ENCODE results near the gene CAPZA2. TPM values are rescaled to one million over a fixed set of nuclear protein-coding genes. Genes with fewer than 3 reads are reported as not detected.
"Not testable (repeated sequence)": the region's sequence is repeated elsewhere in the genome, so short reads cannot be mapped to it uniquely, and the experiment has no call there.

Gene CAPZA2
- 126 and 214 TPM in 2 replicates for total RNA-seq (2014; rRNA removed; shearing (Covaris generic))

GRCh38 chr7:116862234-116862950 lies at the start of gene CAPZA2:
Gene CAPZA2, plus strand, starts transcription at chr7:116862587. Its CDS starts 25 bp downstream, at chr7:116862612.
- peak; percentile 89 for DNase-seq (ENCODE audit: low read depth)

GRCh38 chr7:116812860-116813259 lies 49.5 kb upstream of the CAPZA2 start:
- DNase-seq (ENCODE audit: low read depth) = no peak

- not testable (repeated sequence) for DNase-seq (ENCODE audit: low read depth)
Measured at GRCh38 chr7:116813371-116813770, 49.0 kb upstream of the CAPZA2 start.

GRCh38 chr7:116815041-116815440 lies 47.3 kb upstream of the CAPZA2 start:
- DNase-seq (ENCODE audit: low read depth) = no peak

GRCh38 chr7:116820149-116820548 lies 42.2 kb upstream of the CAPZA2 start:
- no peak for DNase-seq (ENCODE audit: low read depth)

GRCh38 chr7:116821647-116822046 lies 40.7 kb upstream of the CAPZA2 start:
- DNase-seq (ENCODE audit: low read depth) = not testable (repeated sequence)

GRCh38 chr7:116824449-116824848 lies 37.9 kb upstream of the CAPZA2 start:
- no peak for DNase-seq (ENCODE audit: low read depth)

GRCh38 chr7:116828281-116828680 lies 34.1 kb upstream of the CAPZA2 start:
- DNase-seq (ENCODE audit: low read depth) = no peak

GRCh38 chr7:116829041-116829440 lies 33.3 kb upstream of the CAPZA2 start:
- no peak for DNase-seq (ENCODE audit: low read depth)

- DNase-seq (ENCODE audit: low read depth) = no peak
Measured at GRCh38 chr7:116829493-116829892, 32.9 kb upstream of the CAPZA2 start.

GRCh38 chr7:116832692-116833091 lies 29.7 kb upstream of the CAPZA2 start:
- DNase-seq (ENCODE audit: low read depth) = no peak

GRCh38 chr7:116834815-116835504 lies 27.4 kb upstream of the CAPZA2 start:
- DNase-seq (ENCODE audit: low read depth) = peak; percentile 68

- DNase-seq (ENCODE audit: low read depth) = no peak
Measured at GRCh38 chr7:116836048-116836447, 26.3 kb upstream of the CAPZA2 start.

GRCh38 chr7:116836911-116837310 lies 25.5 kb upstream of the CAPZA2 start:
- DNase-seq (ENCODE audit: low read depth) = peak; percentile 54

GRCh38 chr7:116837586-116837985 lies 24.8 kb upstream of the CAPZA2 start:
- DNase-seq (ENCODE audit: low read depth) = no peak

- DNase-seq (ENCODE audit: low read depth) = no peak
Measured at GRCh38 chr7:116840256-116840655, 22.1 kb upstream of the CAPZA2 start.

GRCh38 chr7:116842371-116842770 lies 20.0 kb upstream of the CAPZA2 start:
- DNase-seq (ENCODE audit: low read depth) = no peak

- no peak for DNase-seq (ENCODE audit: low read depth)
Measured at GRCh38 chr7:116843378-116843777, 19.0 kb upstream of the CAPZA2 start.

- DNase-seq (ENCODE audit: low read depth) = no peak
Measured at GRCh38 chr7:116851175-116851574, 11.2 kb upstream of the CAPZA2 start.

- DNase-seq (ENCODE audit: low read depth) = no peak
Measured at GRCh38 chr7:116851671-116852070, 10.7 kb upstream of the CAPZA2 start.

- DNase-seq (ENCODE audit: low read depth) = no peak
Measured at GRCh38 chr7:116854132-116854531, 8.3 kb upstream of the CAPZA2 start.

- no peak for DNase-seq (ENCODE audit: low read depth)
Measured at GRCh38 chr7:116857052-116857451, 5.3 kb upstream of the CAPZA2 start.

GRCh38 chr7:116859323-116859722 lies 3.1 kb upstream of the CAPZA2 start:
- peak; percentile 80 for DNase-seq (ENCODE audit: low read depth)

Measured in M059J (cell line).